Measurements from ENCODE around the gene EPHB1. TPM values are rescaled to one million over a fixed set of nuclear protein-coding genes. Genes with fewer than 3 reads are reported as not detected.

The EPHB1 gene
- total and polyA plus RNA-seq, 2 of the 13 experiments (the other 11 are each of a cell fraction or from before 2014, with no cell fraction given): 0.07 to 0.21 TPM

GRCh38 chr3:134988666-134989065 lies 193.6 kb downstream of the EPHB1 start:
- H3K27ac ChIP-seq (ENCODE audit: extremely low read length, insufficient read depth, low read length): no peak overlapping the region
- intact Hi-C loops (cut with micrococcal nuclease; ENCODE audit: unreplicated experiment): no loop called here
- no peak for ATAC-seq
- H3K4me2 ChIP-seq (ENCODE audit: low read depth, low read length): no peak overlapping the region
- no peak overlapping the region for H3K9ac ChIP-seq (ENCODE audit: insufficient read depth, low read depth, low read length)
- H3K36me3 ChIP-seq (replicated peaks in 1 of 2; ENCODE audit: control insufficient read depth in 1 of 2, insufficient read depth in 2 of 2, low read length in 2 of 2): no peaks in the 10 kb centered on the region
- no peaks in the 10 kb centered on the region for H3K9me3 ChIP-seq (ENCODE audit: low read length)
- no peak for DNase-seq (ENCODE audit: low spot score)
- ChIA-PET CTCF (ENCODE audit: low intra/inter-chr PET ratio, low total read pairs) (no interaction called here), POLR2A (no interaction called here)
- BruUV-seq (replicated peaks): no TSS peak
- 7% methylated on average over 2 of the region's 2 CpGs for WGBS (ENCODE audit: low lambda C conversion rate)
- no peak for FAIRE-seq
- H2AFZ ChIP-seq (ENCODE audit: low read length): no peak overlapping the region
- in situ Hi-C loops (cut with HindIII; ENCODE audit: extremely low pct_ligation_motif_present, low pct_unique_long_range_greater_than_20kb): no loop called here
- no peaks in the 10 kb centered on the region for H3K4me1 ChIP-seq (ENCODE audit: insufficient read depth, low read length)
- no peaks in the 10 kb centered on the region for H4K20me1 ChIP-seq (ENCODE audit: insufficient read depth, low read length)
- no peaks in the 10 kb centered on the region; a peak in 3 of 5 replicates for H3K27me3 ChIP-seq (ENCODE audit: control insufficient read depth in 1 of 2, insufficient read depth in 2 of 2, low read length in 2 of 2)
- no peak for TF ChIP-seq ZBTB44 (CRISPR knock-in tag; IDR thresholded peaks at IDR 0.05)
- TF ChIP-seq ZNF441 (CRISPR knock-in tag; IDR thresholded peaks at IDR 0.05; ENCODE audit: borderline replicate concordance): no peak
- no peak for TF ChIP-seq CHCHD3 (CRISPR knock-in tag; IDR thresholded peaks at IDR 0.05)
- no peak for TF ChIP-seq YEATS2 (CRISPR knock-in tag; IDR thresholded peaks at IDR 0.05; ENCODE audit: borderline replicate concordance)
- TF ChIP-seq ZNF446 (CRISPR knock-in tag; IDR thresholded peaks at IDR 0.05): no peak
- no peak for TF ChIP-seq SOX5 (CRISPR knock-in tag; IDR thresholded peaks at IDR 0.05; ENCODE audit: borderline replicate concordance)
- no peak for TF ChIP-seq DNMT3B (CRISPR knock-in tag; conservative IDR thresholded peaks at IDR 0.05)
- TF ChIP-seq TIGD3 (CRISPR knock-in tag; IDR thresholded peaks at IDR 0.05; ENCODE audit: borderline replicate concordance): no peak
- no peak for TF ChIP-seq EEA1 (CRISPR knock-in tag; IDR thresholded peaks at IDR 0.05; ENCODE audit: borderline replicate concordance)
- H3K4me3 ChIP-seq (replicated peaks in 1 of 3; ENCODE audit: insufficient read depth in 1 of 3, low read depth in 2 of 3, low read length in 3 of 3): no peak overlapping the region
- H3K79me2 ChIP-seq (ENCODE audit: insufficient read depth, low read length): no peaks in the 10 kb centered on the region
